ENCODE measurements around the gene PDE3B. TPM values are rescaled to one million over a fixed set of nuclear protein-coding genes. Genes with fewer than 3 reads are reported as not detected.

Gene PDE3B
- total RNA-seq, 1 experiment from 2014 or later, result 6.7 TPM

DNA sequence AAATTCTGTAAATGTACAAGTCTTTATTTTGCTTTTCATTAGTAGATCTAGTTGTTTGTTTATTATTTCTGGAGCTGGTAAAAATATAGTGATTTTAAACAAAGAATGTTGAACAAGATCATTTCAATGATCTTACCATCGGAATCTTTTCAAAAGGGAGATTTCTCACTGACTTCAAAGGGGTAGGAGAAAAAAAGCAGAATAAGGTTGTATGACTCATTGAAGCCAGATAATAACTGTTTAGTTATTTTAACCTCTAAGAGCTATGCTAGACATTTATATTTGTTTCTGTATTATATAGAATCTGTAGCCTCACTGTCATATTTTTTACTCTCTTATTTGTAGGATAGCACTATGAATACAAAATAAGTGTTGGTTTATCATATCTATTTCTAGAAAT, 8.1 kb upstream of the PDE3B start:
- RAD21 ChIA-PET (ENCODE audit: low non-redundant PET in 1 of 2, low total read pairs in 2 of 2, uncharacterized antibody in 2 of 2, unreplicated experiment in 2 of 2), result no interaction called here
- H3K9me2 ChIP-seq (ENCODE audit: insufficient read depth), result no peaks in the 10 kb centered on the region
- H4K20me1 ChIP-seq (ENCODE audit: insufficient read depth), result no peaks in the 10 kb centered on the region
- DNase-seq (ENCODE audit: low read depth, low spot score) (no peak), ATAC-seq (no peak)
- H3K4me3 ChIP-seq (replicated peaks in 1 of 2; ENCODE audit: low read depth in 1 of 2, low read length in 2 of 2), result no peak overlapping the region
- H3K27me3 ChIP-seq (ENCODE audit: insufficient read depth, low read length), result no peaks in the 10 kb centered on the region
- H3K4me2 ChIP-seq (ENCODE audit: low read length), result no peak overlapping the region
- H3K36me3 ChIP-seq (ENCODE audit: control insufficient read depth in 1 of 2, insufficient read depth in 2 of 2, low read length in 2 of 2), result no peaks in the 10 kb centered on the region
- H3K79me2 ChIP-seq (ENCODE audit: insufficient read depth, low read length), result no peaks in the 10 kb centered on the region
- H3K4me1 ChIP-seq (ENCODE audit: control insufficient read depth in 1 of 2, insufficient read depth in 2 of 2, low read length in 2 of 2), result no peaks in the 10 kb centered on the region
- H2AFZ ChIP-seq (ENCODE audit: low read depth, low read length, poor library complexity, severe bottlenecking), result no peak overlapping the region
- CTCF ChIA-PET, result no interaction called here
- no TSS peak for BruUV-seq (replicated peaks)
- TF ChIP-seq CBX3 (IDR thresholded peaks at IDR 0.05; ENCODE audit: low read depth), result no peak
- TF ChIP-seq SIN3A (IDR thresholded peaks at IDR 0.05; ENCODE audit: low read depth), result no peak
- TF ChIP-seq EZH2phosphoT487 (IDR thresholded peaks at IDR 0.05; ENCODE audit: borderline replicate concordance), result no peak
- TF ChIP-seq POLR2AphosphoS5 (IDR thresholded peaks at IDR 0.05; ENCODE audit: low read depth, low read length), result no peak
- no peak for TF ChIP-seq TCF7L2 (IDR thresholded peaks at IDR 0.05; ENCODE audit: borderline replicate concordance, extremely low read depth, insufficient read depth, insufficient read length)
- TF ChIP-seq, protein P1, sequence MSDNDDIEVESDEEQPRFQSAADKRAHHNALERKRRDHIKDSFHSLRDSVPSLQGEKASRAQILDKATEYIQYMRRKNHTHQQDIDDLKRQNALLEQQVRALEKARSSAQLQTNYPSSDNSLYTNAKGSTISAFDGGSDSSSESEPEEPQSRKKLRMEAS (IDR thresholded peaks at IDR 0.05), result no peak
- TF ChIP-seq POLR2A (IDR thresholded peaks at IDR 0.05; ENCODE audit: borderline replicate concordance, extremely low read depth, insufficient read depth, insufficient read length), result no peak
- no peak for TF ChIP-seq ZFX (IDR thresholded peaks at IDR 0.05)
- no peak for TF ChIP-seq JUND (IDR thresholded peaks at IDR 0.05)
- intact Hi-C loops (cut with micrococcal nuclease), result no loop called here
- no peaks in the 10 kb centered on the region for H3K9me3 ChIP-seq (ENCODE audit: control insufficient read depth in 1 of 2, insufficient read depth in 1 of 2, low read depth in 1 of 2, low read length in 2 of 2)
- no peak overlapping the region for H3K27ac ChIP-seq (ENCODE audit: low read depth, low read length)
- no peak overlapping the region for H3K9ac ChIP-seq (ENCODE audit: low read length)
- POLR2A ChIA-PET, result no interaction called here

DNA sequence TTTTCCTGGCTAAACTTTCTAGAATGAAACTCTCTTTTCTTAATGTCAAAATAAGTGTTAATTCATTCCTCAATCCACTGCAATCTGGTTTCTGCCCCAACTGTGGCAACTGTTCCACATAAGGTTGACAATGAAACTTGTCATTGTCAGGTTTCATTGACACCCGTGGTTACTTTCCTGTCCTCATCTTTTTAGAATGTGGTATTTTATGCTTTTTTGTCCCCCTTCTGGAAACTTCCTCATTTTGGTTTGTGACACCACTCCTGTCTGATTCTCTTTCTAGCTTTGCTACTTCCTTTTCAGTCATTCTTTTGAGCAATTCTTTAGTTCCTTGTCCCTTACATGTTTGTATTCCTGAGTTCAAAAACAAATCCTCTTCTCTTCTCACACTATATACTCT, 7.5 kb upstream of the PDE3B start:
- no peaks in the 10 kb centered on the region for H3K9me2 ChIP-seq (ENCODE audit: insufficient read depth)
- no peaks in the 10 kb centered on the region for H3K4me1 ChIP-seq (ENCODE audit: control insufficient read depth in 1 of 2, insufficient read depth in 2 of 2, low read length in 2 of 2)
- BruUV-seq (replicated peaks), result no TSS peak
- no peak overlapping the region for H3K4me3 ChIP-seq (replicated peaks in 1 of 2; ENCODE audit: low read depth in 1 of 2, low read length in 2 of 2)
- no peak for DNase-seq (ENCODE audit: low read depth, low spot score)
- no peak overlapping the region for H3K4me2 ChIP-seq (ENCODE audit: low read length)
- RAD21 ChIA-PET (ENCODE audit: low non-redundant PET in 1 of 2, low total read pairs in 2 of 2, uncharacterized antibody in 2 of 2, unreplicated experiment in 2 of 2), result no interaction called here
- no peaks in the 10 kb centered on the region for H4K20me1 ChIP-seq (ENCODE audit: insufficient read depth)
- POLR2A ChIA-PET, result no interaction called here
- H3K27ac ChIP-seq (ENCODE audit: low read depth, low read length), result no peak overlapping the region
- H2AFZ ChIP-seq (ENCODE audit: low read depth, low read length, poor library complexity, severe bottlenecking), result no peak overlapping the region
- CTCF ChIA-PET, result no interaction called here
- no peaks in the 10 kb centered on the region for H3K79me2 ChIP-seq (ENCODE audit: insufficient read depth, low read length)
- H3K36me3 ChIP-seq (ENCODE audit: control insufficient read depth in 1 of 2, insufficient read depth in 2 of 2, low read length in 2 of 2), result no peaks in the 10 kb centered on the region
- no peak overlapping the region for H3K9ac ChIP-seq (ENCODE audit: low read length)
- TF ChIP-seq ELF1 (IDR thresholded peaks at IDR 0.05; ENCODE audit: borderline replicate concordance, low read depth) (no peak), EZH2phosphoT487 (IDR thresholded peaks at IDR 0.05; ENCODE audit: borderline replicate concordance) (no peak), SIN3A (IDR thresholded peaks at IDR 0.05; ENCODE audit: low read depth) (no peak), CBX3 (IDR thresholded peaks at IDR 0.05; ENCODE audit: low read depth) (no peak), ZFX (IDR thresholded peaks at IDR 0.05) (no peak), FOSL1 (IDR thresholded peaks at IDR 0.05; ENCODE audit: low read depth) (no peak), RAD21 (IDR thresholded peaks at IDR 0.05; ENCODE audit: low read depth) (no peak)
- no peak for ATAC-seq
- no peaks in the 10 kb centered on the region for H3K9me3 ChIP-seq (ENCODE audit: control insufficient read depth in 1 of 2, insufficient read depth in 1 of 2, low read depth in 1 of 2, low read length in 2 of 2)
- intact Hi-C loops (cut with micrococcal nuclease), result no loop called here
- H3K27me3 ChIP-seq (ENCODE audit: insufficient read depth, low read length), result no peaks in the 10 kb centered on the region
